Measurements from ENCODE around the gene PES1. TPM values are rescaled to one million over a fixed set of nuclear protein-coding genes. Genes with fewer than 3 reads are reported as not detected.

PES1 gene
- total RNA-seq, 3 donors from 2014 or later: 45.3 to 65.1 (median 56.4) TPM

DNA sequence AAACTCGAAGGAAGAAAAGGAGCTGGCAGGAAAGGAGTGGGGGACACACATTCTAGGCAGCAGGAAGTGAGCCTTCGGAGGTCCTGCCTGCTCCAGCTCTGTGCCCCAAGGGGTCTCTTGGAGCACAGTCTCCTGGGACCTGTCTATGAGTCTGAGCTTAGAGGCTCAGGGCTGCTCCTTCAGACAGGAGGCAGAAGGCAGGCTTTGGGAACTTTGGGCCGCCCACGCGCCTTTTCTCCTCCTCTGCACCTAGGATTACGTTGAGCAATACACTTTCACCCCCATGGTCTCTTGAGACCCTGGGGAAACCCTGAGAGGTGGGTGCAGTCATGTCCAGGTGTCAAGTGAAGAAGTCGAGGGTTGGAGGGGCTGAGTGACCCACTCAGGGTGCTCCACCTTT is 16.2 kb upstream of the PES1 start:
- no peaks in the 10 kb centered on the region for H3K9me3 ChIP-seq
- peak overlapping the region in 1 of 2 donors; percentile 41 for H3K27ac ChIP-seq
- intact Hi-C loops (cut with DNase I; ENCODE audit: low total_unique reads): no loop called here
- no peak for DNase-seq (ENCODE audit: low spot score in 2 of 2)
- H3K4me3 ChIP-seq: peak overlapping the region; percentile 56 to 83 (median 68)
- no peaks in the 10 kb centered on the region for H3K36me3 ChIP-seq
- peaks cover 0 to 7% of the 10 kb centered on the region in 2 donors for H3K4me1 ChIP-seq
- no peaks in the 10 kb centered on the region for H3K27me3 ChIP-seq
- TF ChIP-seq, protein P1, sequence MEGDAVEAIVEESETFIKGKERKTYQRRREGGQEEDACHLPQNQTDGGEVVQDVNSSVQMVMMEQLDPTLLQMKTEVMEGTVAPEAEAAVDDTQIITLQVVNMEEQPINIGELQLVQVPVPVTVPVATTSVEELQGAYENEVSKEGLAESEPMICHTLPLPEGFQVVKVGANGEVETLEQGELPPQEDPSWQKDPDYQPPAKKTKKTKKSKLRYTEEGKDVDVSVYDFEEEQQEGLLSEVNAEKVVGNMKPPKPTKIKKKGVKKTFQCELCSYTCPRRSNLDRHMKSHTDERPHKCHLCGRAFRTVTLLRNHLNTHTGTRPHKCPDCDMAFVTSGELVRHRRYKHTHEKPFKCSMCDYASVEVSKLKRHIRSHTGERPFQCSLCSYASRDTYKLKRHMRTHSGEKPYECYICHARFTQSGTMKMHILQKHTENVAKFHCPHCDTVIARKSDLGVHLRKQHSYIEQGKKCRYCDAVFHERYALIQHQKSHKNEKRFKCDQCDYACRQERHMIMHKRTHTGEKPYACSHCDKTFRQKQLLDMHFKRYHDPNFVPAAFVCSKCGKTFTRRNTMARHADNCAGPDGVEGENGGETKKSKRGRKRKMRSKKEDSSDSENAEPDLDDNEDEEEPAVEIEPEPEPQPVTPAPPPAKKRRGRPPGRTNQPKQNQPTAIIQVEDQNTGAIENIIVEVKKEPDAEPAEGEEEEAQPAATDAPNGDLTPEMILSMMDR (IDR thresholded peaks at IDR 0.05): no peak

DNA sequence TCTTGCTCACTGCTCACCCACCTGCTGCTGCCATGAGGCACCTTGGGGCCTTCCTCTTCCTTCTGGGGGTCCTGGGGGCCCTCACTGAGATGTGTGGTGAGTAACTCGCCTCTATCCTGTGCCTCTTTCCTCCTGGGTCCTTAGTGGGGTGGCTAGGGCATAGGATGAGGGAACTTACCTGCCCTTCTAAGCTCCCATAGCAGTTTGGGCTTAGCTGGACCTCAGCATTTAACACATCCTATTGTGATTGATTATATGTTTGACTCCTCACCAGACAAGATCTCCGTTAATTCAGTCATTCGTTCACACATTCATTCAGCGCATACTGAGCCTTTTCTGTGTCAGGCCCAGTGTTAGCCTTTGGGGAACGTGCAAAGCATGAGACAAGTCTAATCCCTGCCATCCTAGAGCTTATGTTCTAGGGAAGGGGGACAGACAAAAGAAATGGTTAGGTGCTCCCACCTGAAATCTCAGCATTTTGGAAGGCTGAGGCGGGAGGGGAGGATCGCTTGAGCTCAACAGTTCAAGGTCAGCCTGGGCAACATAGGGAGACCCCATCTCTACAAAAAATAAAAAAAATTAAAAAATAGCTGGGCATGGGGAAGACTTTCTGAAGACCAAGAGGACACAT is 15.7 kb upstream of the PES1 start:
- H3K36me3 ChIP-seq: no peaks in the 10 kb centered on the region
- no peaks in the 10 kb centered on the region for H3K9me3 ChIP-seq
- H3K4me3 ChIP-seq: peak overlapping the region; percentile 56 to 83 (median 68)
- TF ChIP-seq, protein P1 (IDR thresholded peaks at IDR 0.05): no peak
- TF ChIP-seq POLR2A (IDR thresholded peaks at IDR 0.05) (no peak), POLR2AphosphoS5 (IDR thresholded peaks at IDR 0.05) (no peak)
- H3K27me3 ChIP-seq: no peaks in the 10 kb centered on the region
- H3K4me1 ChIP-seq: peaks cover 0 to 7% of the 10 kb centered on the region in 2 donors
- H3K27ac ChIP-seq: peak overlapping the region; percentile 73 to 87
- intact Hi-C loops (cut with DNase I; ENCODE audit: low total_unique reads): no loop called here
- DNase-seq (ENCODE audit: low spot score in 2 of 2): no peak

DNA sequence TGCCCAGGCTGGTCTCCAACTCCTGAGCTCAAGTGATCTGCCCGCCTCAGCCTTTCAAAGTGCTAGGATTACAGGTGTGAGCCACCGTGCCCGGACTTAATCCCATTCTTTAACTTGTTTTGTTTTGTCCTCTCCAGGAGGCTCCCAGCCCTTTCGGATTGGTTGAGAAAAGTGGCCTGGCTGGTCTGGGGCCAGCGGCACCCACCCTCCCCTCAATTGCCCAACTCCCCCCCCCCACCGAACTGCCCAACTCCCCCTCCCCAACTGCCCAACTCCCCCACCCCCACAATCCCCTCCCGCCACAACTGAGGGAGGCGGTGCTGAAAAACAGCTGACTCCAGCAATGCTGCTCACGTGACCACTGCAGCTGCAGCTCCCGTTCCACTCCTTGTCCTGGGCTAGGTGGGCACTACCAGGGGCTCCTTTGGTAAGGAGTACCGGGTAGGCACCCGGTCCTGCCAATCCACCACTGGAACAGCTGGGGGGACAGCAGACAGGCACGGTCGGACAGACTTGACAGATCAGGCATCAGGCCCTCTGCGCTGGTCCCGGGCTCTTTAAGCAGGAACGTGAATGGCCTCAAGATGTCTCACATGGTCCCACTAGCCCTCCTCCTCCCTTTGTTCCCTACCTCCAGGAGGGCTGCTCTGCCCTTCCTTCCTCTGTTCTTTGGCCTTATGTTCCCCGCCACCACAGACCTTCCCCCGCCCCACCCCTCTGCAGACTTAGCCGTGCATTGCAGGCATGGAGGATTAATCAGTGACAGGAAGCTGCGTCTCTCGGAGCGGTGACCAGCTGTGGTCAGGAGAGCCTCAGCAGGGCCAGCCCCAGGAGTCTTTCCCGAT is 15.0 kb upstream of the PES1 start, which contains the start of gene TCN2:
TSS of gene TCN2 (plus strand) at position 720 of the 845 bp plus-strand sequence. CDS start 158 bp downstream, outside the sequence.
- Histone ChIP-seq H3K4me3 (peak within 1 kb of the TSS; percentile 56 to 83 (median 68)), H3K4me1 (peaks cover 0 to 7% of the 10 kb centered on the region in 2 donors), H3K27me3 (no peaks in the 10 kb centered on the region), H3K36me3 (no peaks in the 10 kb centered on the region), H3K9me3 (no peaks in the 10 kb centered on the region), H3K27ac (peak within 1 kb of the TSS; percentile 73 to 87)
- DNase-seq (ENCODE audit: low spot score in 2 of 2): peak; percentile 57 to 67
- TF ChIP-seq POLR2A (IDR thresholded peaks at IDR 0.05) (no peak), POLR2AphosphoS5 (IDR thresholded peaks at IDR 0.05) (peak in 1 of 3 donors; percentile 10)
- TF ChIP-seq, protein P1 (IDR thresholded peaks at IDR 0.05): peak in 1 of 3 donors; percentile 7
- intact Hi-C loops (cut with DNase I; ENCODE audit: low total_unique reads): no loop called here

DNA sequence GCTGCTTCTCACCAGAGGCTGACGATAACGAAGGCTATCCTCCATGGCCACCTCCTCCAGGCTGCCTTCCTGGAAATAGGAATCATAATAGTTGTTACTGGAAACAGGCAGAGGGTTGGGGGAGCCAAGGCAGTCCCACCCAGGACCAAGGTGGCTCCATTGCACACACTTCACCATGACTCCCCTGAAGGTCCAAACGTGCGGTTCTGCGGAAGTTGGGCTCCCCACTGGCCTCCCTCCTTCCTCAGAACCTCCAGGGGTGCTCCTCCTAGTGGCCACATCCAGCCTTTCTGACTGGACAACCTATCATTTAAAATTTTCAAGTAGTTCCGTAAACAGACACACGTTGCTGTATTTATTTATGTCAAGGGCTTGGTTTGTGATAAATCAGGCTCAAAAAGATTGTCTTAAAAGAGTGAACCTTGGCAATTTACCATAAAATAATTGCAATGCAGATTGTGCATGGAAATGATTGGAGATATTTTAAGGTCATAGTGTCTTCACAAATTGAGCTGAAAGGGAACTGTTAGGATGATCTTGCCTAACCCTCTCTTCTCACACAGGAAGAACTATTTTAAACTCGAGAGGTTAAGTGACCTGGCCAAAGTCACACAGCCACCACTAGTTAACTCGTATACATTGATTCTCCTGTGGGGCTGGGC is 13.9 kb upstream of the PES1 start:
- TF ChIP-seq POLR2AphosphoS5 (IDR thresholded peaks at IDR 0.05): no peak
- TF ChIP-seq, protein P1 (IDR thresholded peaks at IDR 0.05): peak; percentile 36 to 56 (median 39)
- TF ChIP-seq POLR2A (IDR thresholded peaks at IDR 0.05): no peak
- H3K36me3 ChIP-seq: no peaks in the 10 kb centered on the region
- no peaks in the 10 kb centered on the region for H3K27me3 ChIP-seq
- intact Hi-C loops (cut with DNase I; ENCODE audit: low total_unique reads): no loop called here
- no peak for DNase-seq (ENCODE audit: low spot score in 2 of 2)
- no peaks in the 10 kb centered on the region for H3K9me3 ChIP-seq
- H3K27ac ChIP-seq: peak overlapping the region in 1 of 2 donors; percentile 73
- peak overlapping the region; percentile 56 to 83 (median 68) for H3K4me3 ChIP-seq
- peaks cover 0 to 7% of the 10 kb centered on the region in 2 donors for H3K4me1 ChIP-seq
